Loucy (cell line): Measurements from ENCODE around the gene RABGGTA.

ENCODE experiments used
- EZH2phosphoT487 ChIP-seq: fragments of 200-600 bp; IDR thresholded peaks from 2 replicates; pipeline ENCODE4 v1.6.1; 2018; ENCODE audit warnings: antibody characterized with exemption, mild to moderate bottlenecking, moderate library complexity, borderline replicate concordance
- TF ChIP-seq, protein P1 (sequence below): fragments of 200-600 bp; sonication (generic); conservative IDR thresholded peaks from 2 replicates; pipeline ENCODE4 v1.5.1; 2014; ENCODE audit warnings: mild to moderate bottlenecking, antibody characterized with exemption, low read length

DNA sequence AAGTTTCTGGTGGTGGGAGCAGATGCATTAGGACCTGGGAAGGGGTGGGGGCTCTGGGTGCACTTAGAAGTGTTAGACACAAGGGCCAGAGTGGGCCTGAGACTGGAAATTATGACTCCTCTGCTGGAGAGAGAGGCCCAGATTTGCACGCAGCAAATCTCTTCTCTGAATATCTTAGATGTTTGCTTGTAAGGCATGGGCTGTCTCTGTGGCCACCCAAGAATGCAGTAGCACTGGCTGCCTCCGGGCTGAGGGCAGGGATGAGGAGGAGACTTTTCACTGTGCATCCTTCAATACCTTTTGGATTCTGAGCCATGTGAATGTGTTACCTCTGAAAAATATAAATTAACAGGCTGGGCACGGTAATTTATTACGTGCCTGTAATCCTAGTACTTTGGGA, 14.0 kb upstream of the RABGGTA start:
- TF ChIP-seq, protein P1, sequence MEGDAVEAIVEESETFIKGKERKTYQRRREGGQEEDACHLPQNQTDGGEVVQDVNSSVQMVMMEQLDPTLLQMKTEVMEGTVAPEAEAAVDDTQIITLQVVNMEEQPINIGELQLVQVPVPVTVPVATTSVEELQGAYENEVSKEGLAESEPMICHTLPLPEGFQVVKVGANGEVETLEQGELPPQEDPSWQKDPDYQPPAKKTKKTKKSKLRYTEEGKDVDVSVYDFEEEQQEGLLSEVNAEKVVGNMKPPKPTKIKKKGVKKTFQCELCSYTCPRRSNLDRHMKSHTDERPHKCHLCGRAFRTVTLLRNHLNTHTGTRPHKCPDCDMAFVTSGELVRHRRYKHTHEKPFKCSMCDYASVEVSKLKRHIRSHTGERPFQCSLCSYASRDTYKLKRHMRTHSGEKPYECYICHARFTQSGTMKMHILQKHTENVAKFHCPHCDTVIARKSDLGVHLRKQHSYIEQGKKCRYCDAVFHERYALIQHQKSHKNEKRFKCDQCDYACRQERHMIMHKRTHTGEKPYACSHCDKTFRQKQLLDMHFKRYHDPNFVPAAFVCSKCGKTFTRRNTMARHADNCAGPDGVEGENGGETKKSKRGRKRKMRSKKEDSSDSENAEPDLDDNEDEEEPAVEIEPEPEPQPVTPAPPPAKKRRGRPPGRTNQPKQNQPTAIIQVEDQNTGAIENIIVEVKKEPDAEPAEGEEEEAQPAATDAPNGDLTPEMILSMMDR = no peak
- TF ChIP-seq EZH2phosphoT487 = no peak
